Fibroblast of lung (primary cell): ENCODE results near the gene GDF9.

Experiments
- EZH2 ChIP-seq: IDR thresholded peaks from 2 replicates; pipeline ENCODE4 v1.5.1; 2012; ENCODE audit warnings: low read length, control low read depth, mild to moderate bottlenecking; ENCODE audit errors: missing control alignments
- TF ChIP-seq, protein P1 (sequence below), 2 donors: IDR thresholded peaks in 1 of 2; conservative IDR thresholded peaks in 1 of 2; 1 replicate in 1 of 2; 2 replicates in 1 of 2; pipeline ENCODE4 v1.5.1; 2011 to 2012; ENCODE audit warnings: low read length in 2 of 2, control low read depth in 1 of 2, inconsistent platforms in 1 of 2, low read depth in 1 of 2, mild to moderate bottlenecking in 1 of 2

DNA sequence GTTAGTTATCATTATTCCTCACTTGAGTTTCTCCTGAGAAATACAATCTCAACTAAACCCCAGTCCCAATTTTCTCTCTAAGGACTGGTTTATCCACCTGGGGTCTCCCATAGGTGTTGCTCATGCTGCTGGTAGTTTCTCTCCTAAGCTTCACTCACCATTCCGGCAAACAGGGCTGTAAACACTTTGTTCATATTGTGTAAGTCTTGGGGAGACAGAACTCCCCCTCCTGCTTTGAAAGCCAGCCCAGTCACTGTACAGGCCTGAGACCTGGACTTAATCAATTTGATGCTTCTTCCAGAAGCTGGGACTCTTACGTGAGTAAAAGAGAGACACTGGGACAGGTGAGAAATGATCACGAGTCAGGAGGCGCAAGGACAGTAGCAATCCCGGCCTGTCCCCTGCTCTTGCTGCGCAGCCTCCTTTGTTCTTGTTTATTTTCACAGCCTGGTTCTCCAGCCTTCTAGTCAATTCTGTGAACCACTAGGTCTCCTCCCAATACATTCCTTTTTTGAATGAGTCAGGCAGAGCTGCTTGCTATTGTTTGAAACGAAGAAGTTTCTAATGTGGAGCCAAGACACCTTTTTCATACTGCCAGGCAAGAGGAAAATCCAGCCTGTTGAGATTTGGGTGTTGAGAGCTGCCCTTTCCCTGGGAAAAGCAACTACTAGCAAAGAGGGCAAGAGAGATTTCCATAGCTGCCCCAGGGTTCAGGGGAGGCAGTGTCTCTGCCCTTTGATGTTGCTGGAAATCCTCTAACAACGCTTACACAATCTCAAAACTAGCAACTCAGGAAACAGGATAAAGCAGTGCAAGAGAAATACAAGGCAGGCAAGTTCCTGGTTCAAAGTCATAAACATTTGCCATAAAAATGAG, 26.6 kb downstream of the GDF9 start:
- TF ChIP-seq, protein P1, sequence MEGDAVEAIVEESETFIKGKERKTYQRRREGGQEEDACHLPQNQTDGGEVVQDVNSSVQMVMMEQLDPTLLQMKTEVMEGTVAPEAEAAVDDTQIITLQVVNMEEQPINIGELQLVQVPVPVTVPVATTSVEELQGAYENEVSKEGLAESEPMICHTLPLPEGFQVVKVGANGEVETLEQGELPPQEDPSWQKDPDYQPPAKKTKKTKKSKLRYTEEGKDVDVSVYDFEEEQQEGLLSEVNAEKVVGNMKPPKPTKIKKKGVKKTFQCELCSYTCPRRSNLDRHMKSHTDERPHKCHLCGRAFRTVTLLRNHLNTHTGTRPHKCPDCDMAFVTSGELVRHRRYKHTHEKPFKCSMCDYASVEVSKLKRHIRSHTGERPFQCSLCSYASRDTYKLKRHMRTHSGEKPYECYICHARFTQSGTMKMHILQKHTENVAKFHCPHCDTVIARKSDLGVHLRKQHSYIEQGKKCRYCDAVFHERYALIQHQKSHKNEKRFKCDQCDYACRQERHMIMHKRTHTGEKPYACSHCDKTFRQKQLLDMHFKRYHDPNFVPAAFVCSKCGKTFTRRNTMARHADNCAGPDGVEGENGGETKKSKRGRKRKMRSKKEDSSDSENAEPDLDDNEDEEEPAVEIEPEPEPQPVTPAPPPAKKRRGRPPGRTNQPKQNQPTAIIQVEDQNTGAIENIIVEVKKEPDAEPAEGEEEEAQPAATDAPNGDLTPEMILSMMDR (conservative IDR thresholded peaks at IDR 0.05 in 1 of 2, IDR thresholded peaks at IDR 0.05 in 1 of 2; ENCODE audit: low read depth in 1 of 2, low read length in 2 of 2), result no peak
- no peak for TF ChIP-seq EZH2
